Left ventricle myocardium inferior (tissue), 1 donor: ENCODE measurements around the gene RIMOC1. TPM values are rescaled to one million over a fixed set of nuclear protein-coding genes. Genes with fewer than 3 reads are reported as not detected.

Source experiments
- DNase-seq: peaks from one replicate; pipeline ENCODE4 v3.0.0-alpha.2; 2020
- H3K27ac ChIP-seq: fragments of 200-600 bp; replicated peaks from 2 replicates; pipeline ENCODE4 v1.8.0; 2021
- H3K27me3 ChIP-seq: fragments of 200-600 bp; 2 replicates; pipeline ENCODE4 v1.8.0; 2021; ENCODE audit warnings: low read depth
- H3K36me3 ChIP-seq: fragments of 200-600 bp; 2 replicates; pipeline ENCODE4 v1.8.0; 2021
- H3K4me1 ChIP-seq: fragments of 200-600 bp; 2 replicates; pipeline ENCODE4 v1.8.0; 2021
- H3K4me3 ChIP-seq: fragments of 200-600 bp; 2 replicates; pipeline ENCODE4 v1.8.0; 2021; ENCODE audit warnings: mild to moderate bottlenecking, moderate library complexity
- H3K9me3 ChIP-seq: fragments of 200-600 bp; replicated peaks from 2 replicates; pipeline ENCODE4 v1.8.0; 2021
- CTCF ChIP-seq: fragments of 200-600 bp; IDR thresholded peaks from 2 replicates; pipeline ENCODE4 v1.8.0; 2021; ENCODE audit warnings: antibody characterized with exemption, mild to moderate bottlenecking, borderline replicate concordance
- intact Hi-C: fragments of 100-400 bp; cut with micrococcal nuclease; formaldehyde crosslinking; loops from one replicate; pipeline ENCODE4 v1.11.0; 2022
- total RNA-seq: library from RNA; stranded (reverse); fragmentation: NEBNext Ultra II Directional; extraction: Animal tissue kit (Norgen Biotek cat#: 25700); gene quantifications from one replicate; pipeline ENCODE4 v1.2.1, GENCODE V29; 2021
- donor health status: DM: no; HTN: yes; CAD: no; lungs with severe emphysema.

RIMOC1 gene
- total RNA-seq, 1 donor from 2014 or later, result 15.3 TPM

- DNase-seq, result peak; percentile 89
- peak within 1 kb of the TSS; percentile 96 for H3K27ac ChIP-seq
- H3K36me3 ChIP-seq, result peaks cover 10% of the 10 kb centered on the region
- peak; percentile 65 for TF ChIP-seq CTCF
- H3K4me1 ChIP-seq, result peaks cover 34% of the 10 kb centered on the region
- peak within 1 kb of the TSS; percentile 88 for H3K4me3 ChIP-seq
- H3K27me3 ChIP-seq, result no peaks in the 10 kb centered on the region
- intact Hi-C loops, result no loop called here
- no peaks in the 10 kb centered on the region for H3K9me3 ChIP-seq
These were observed 20.9 kb downstream of the RIMOC1 start, which contains the start of gene FBXO4 for GRCh38 chr5:41924872-41925554. Gene FBXO4 (plus strand): TSS chr5:41925281. CDS start chr5:41925310, 29 bp downstream.

- TF ChIP-seq CTCF, result no peak
- Histone ChIP-seq H3K36me3 (peaks cover 9% of the 10 kb centered on the region), H3K4me1 (peaks cover 34% of the 10 kb centered on the region), H3K27ac (peak overlapping the region; percentile 96), H3K9me3 (no peaks in the 10 kb centered on the region), H3K27me3 (no peaks in the 10 kb centered on the region), H3K4me3 (peak overlapping the region; percentile 88)
- peak; percentile 29 for DNase-seq
- intact Hi-C loops, result no loop called here
These were observed 21.4 kb downstream of the RIMOC1 start for GRCh38 chr5:41925555-41925951.

- H3K27ac ChIP-seq, result no peak overlapping the region
- DNase-seq, result no peak
- intact Hi-C loops, result no loop called here
- H3K27me3 ChIP-seq, result no peaks in the 10 kb centered on the region
- peaks cover 15% of the 10 kb centered on the region for H3K36me3 ChIP-seq
- H3K4me1 ChIP-seq, result peaks cover 22% of the 10 kb centered on the region
- no peak overlapping the region for H3K4me3 ChIP-seq
- no peaks in the 10 kb centered on the region for H3K9me3 ChIP-seq
- no peak for TF ChIP-seq CTCF
These were observed 23.5 kb downstream of the RIMOC1 start for GRCh38 chr5:41927604-41928003.

- intact Hi-C loops, result no loop called here
- no peak for TF ChIP-seq CTCF
These were observed 24.9 kb downstream of the RIMOC1 start for GRCh38 chr5:41929035-41929434.

GRCh38 chr5:41932770-41933169 lies 28.6 kb downstream of the RIMOC1 start:
- Histone ChIP-seq H3K9me3 (no peaks in the 10 kb centered on the region), H3K27me3 (no peaks in the 10 kb centered on the region), H3K27ac (no peak overlapping the region), H3K36me3 (peaks cover 56% of the 10 kb centered on the region), H3K4me3 (no peak overlapping the region), H3K4me1 (no peaks in the 10 kb centered on the region)
- intact Hi-C loops, result no loop called here
- DNase-seq, result no peak
- TF ChIP-seq CTCF, result no peak

More at GRCh38 chr5:41929035-41929434, 24.9 kb downstream of the RIMOC1 start:
- Histone ChIP-seq H3K27ac (no peak overlapping the region), H3K4me1 (peaks cover 22% of the 10 kb centered on the region), H3K9me3 (no peaks in the 10 kb centered on the region), H3K27me3 (no peaks in the 10 kb centered on the region), H3K36me3 (peaks cover 28% of the 10 kb centered on the region), H3K4me3 (no peak overlapping the region)
- DNase-seq, result no peak
